ENCODE data around the gene SPINK4.

SPINK4 gene

GRCh38 chr9:33230756-33231622 lies 9.0 kb upstream of the SPINK4 start:
- DNase-seq = no peak

GRCh38 chr9:33231623-33231942 lies 8.4 kb upstream of the SPINK4 start:
- no peak for DNase-seq

- DNase-seq = no peak
Observed at GRCh38 chr9:33232815-33233214, 7.2 kb upstream of the SPINK4 start.

GRCh38 chr9:33233626-33234342 lies 6.2 kb upstream of the SPINK4 start:
- peak; percentile 94 for DNase-seq

GRCh38 chr9:33234511-33235467 lies 5.2 kb upstream of the SPINK4 start:
- DNase-seq = no peak

- no peak for DNase-seq
Observed at GRCh38 chr9:33236571-33236970, 3.4 kb upstream of the SPINK4 start.

GRCh38 chr9:33241298-33241697 lies 1.3 kb downstream of the SPINK4 start:
- DNase-seq = no peak

GRCh38 chr9:33242609-33243134 lies 2.7 kb downstream of the SPINK4 start:
- DNase-seq = no peak

GRCh38 chr9:33244137-33244784 lies 4.3 kb downstream of the SPINK4 start:
- DNase-seq = no peak

GRCh38 chr9:33245341-33245740 lies 5.4 kb downstream of the SPINK4 start:
- no peak for DNase-seq

- DNase-seq = no peak
Observed at GRCh38 chr9:33246269-33246860, 6.4 kb downstream of the SPINK4 start.

GRCh38 chr9:33248606-33249005 lies 8.6 kb downstream of the SPINK4 start:
- DNase-seq = no peak

- no peak for DNase-seq
Observed at GRCh38 chr9:33249087-33249658, 9.2 kb downstream of the SPINK4 start.

GRCh38 chr9:33249983-33250382 lies 10.0 kb downstream of the SPINK4 start:
- no peak for DNase-seq

GRCh38 chr9:33250458-33250995 lies 10.6 kb downstream of the SPINK4 start:
- no peak for DNase-seq

GRCh38 chr9:33254211-33254610 lies 14.2 kb downstream of the SPINK4 start:
- DNase-seq = no peak

- no peak for DNase-seq
Observed at GRCh38 chr9:33255014-33255413, 15.0 kb downstream of the SPINK4 start.

- DNase-seq = no peak
Observed at GRCh38 chr9:33255471-33255870, 15.5 kb downstream of the SPINK4 start.

GRCh38 chr9:33256236-33256635 lies 16.3 kb downstream of the SPINK4 start:
- no peak for DNase-seq

GRCh38 chr9:33257276-33257675 lies 17.3 kb downstream of the SPINK4 start:
- no peak for DNase-seq

- no peak for DNase-seq
Observed at GRCh38 chr9:33260372-33260771, 20.4 kb downstream of the SPINK4 start.

Data from NCI-H2029 (cell line).